HG02642 (cell line): ENCODE data around the gene FAM47E.

Experiments
- ATAC-seq: cut with Tn5 transposase; IDR thresholded peaks from one replicate; pipeline ENCODE4 v1.9.1; 2021; ENCODE audit warnings: mild to moderate bottlenecking; ENCODE audit not compliant: unreplicated experiment, poor library complexity

Gene FAM47E

GRCh38 chr4:76316131-76316530, 64.6 kb downstream of the FAM47E start:
- no peak for ATAC-seq

- ATAC-seq = no peak
Observed at GRCh38 chr4:76322236-76322635, 70.7 kb downstream of the FAM47E start.

- no peak for ATAC-seq
Observed at GRCh38 chr4:76325072-76325471, 73.6 kb downstream of the FAM47E start.

GRCh38 chr4:76326515-76326914, 75.0 kb downstream of the FAM47E start:
- no peak for ATAC-seq
